ENCODE data around the gene ZDHHC8. TPM values are rescaled to one million over a fixed set of nuclear protein-coding genes. Genes with fewer than 3 reads are reported as not detected.

ZDHHC8 gene
- total and polyA plus RNA-seq, 9 donors, result 13.7 to 52.8 (median 41.5) TPM

DNA sequence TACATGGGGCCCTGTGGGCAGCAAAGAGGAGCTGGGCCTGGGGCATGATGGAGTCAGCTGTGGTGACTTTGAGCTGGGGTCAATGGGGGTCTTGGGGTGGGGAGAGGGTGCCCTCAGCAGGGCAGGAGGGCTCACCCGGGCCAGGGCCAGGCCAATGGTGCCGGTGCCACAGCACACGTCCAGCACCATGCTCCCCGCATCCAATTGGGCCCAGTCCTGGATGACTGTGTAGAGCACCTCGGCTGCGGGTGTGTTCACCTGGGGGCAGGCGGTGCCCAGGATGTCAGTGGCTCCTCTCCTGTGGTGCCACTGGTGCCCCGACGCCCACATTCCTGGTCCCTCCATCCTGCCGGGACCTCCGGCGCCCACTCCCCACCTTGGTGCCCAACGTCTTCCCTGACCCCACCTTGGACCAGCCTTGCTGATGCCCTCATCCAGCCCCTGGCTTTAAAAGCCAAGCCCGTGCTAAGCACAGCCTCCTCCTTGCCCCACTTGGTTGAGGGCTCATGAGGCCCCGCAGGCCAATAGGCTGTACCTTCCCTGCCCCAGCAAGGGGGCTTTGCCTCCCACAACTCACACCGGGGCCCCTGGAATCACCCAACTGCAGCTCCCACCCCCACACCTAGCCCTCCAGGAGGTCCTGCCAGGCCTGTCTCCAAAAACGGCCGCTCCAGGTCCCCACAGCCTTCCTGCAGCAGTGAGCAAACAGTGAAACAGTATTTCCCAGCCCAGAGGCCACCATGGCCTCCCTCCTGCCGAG is 17.9 kb upstream of the ZDHHC8 start:
- Histone ChIP-seq H3K9me3 (replicated peaks; ENCODE audit: control insufficient read depth, low read depth, low read length) (no peaks in the 10 kb centered on the region), H3K4me3 (ENCODE audit: low read length) (no peak overlapping the region), H3K27me3 (ENCODE audit: control insufficient read depth, insufficient read depth, low read length) (no peaks in the 10 kb centered on the region), H3K27ac (ENCODE audit: low read length) (no peak overlapping the region), H3K36me3 (ENCODE audit: control insufficient read depth, insufficient read depth, low read length) (peaks cover 71% of the 10 kb centered on the region), H3K4me1 (ENCODE audit: control insufficient read depth, insufficient read depth, low read length) (peaks cover 43% of the 10 kb centered on the region)
- WGBS (ENCODE audit: insufficient coverage), result 89% methylated on average over 19 of the region's 19 CpGs
- no peak for DNase-seq

GRCh38 chr22:20114506-20115475 is 16.8 kb upstream of the ZDHHC8 start:
- no peaks in the 10 kb centered on the region for H3K27me3 ChIP-seq (ENCODE audit: control insufficient read depth, insufficient read depth, low read length)
- no peaks in the 10 kb centered on the region for H3K9me3 ChIP-seq (replicated peaks; ENCODE audit: control insufficient read depth, low read depth, low read length)
- WGBS (ENCODE audit: insufficient coverage), result 89% methylated on average over 35 of the region's 36 CpGs
- no peak overlapping the region for H3K4me3 ChIP-seq (ENCODE audit: low read length)
- no peak for DNase-seq
- peaks cover 69% of the 10 kb centered on the region for H3K36me3 ChIP-seq (ENCODE audit: control insufficient read depth, insufficient read depth, low read length)
- peaks cover 46% of the 10 kb centered on the region for H3K4me1 ChIP-seq (ENCODE audit: control insufficient read depth, insufficient read depth, low read length)
- peak overlapping the region; percentile 79 for H3K27ac ChIP-seq (ENCODE audit: low read length)

DNA sequence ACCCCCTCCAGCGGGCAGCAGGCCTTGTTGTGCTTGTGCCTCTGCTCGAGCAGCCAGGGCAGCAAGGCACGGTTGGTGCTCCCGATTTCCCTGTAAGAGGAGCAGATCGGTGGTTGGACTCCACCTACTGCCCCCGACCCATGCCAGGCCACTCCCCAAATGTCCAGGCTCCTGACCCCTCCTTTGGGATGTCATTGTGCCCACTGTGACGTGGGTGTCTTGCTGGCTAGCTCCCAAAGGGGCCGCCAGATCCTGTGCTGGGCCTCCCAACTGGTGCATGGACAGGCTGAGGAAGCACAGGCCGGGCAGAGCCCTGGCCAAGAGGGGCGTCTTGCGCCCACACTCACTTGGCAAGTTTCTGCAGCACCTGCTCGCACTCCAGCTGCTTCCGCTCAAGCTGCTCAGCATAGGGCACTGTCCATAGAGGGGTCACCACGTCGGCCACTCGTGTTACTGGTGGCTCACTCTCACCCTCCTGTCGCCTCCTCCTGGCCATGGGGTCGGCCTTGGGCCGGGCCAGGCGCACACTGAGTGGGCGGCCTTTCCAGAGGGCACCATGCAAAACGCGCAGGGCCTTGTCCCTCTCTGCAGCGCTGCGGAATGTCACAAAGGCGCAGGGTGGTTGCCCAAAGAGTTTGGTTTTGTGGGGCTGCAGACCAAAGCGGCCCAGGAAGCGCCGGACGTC is 15.8 kb upstream of the ZDHHC8 start, which contains the start of gene RANBP1:
Gene RANBP1 (plus strand): TSS at position 414 of the 685 bp plus-strand sequence. CDS start 81 bp downstream, at position 495.
- Histone ChIP-seq H3K4me1 (ENCODE audit: control insufficient read depth, insufficient read depth, low read length) (peaks cover 46% of the 10 kb centered on the region), H3K9me3 (replicated peaks; ENCODE audit: control insufficient read depth, low read depth, low read length) (no peaks in the 10 kb centered on the region), H3K27me3 (ENCODE audit: control insufficient read depth, insufficient read depth, low read length) (no peaks in the 10 kb centered on the region), H3K4me3 (ENCODE audit: low read length) (peak within 1 kb of the TSS; percentile 90), H3K36me3 (ENCODE audit: control insufficient read depth, insufficient read depth, low read length) (peaks cover 69% of the 10 kb centered on the region), H3K27ac (ENCODE audit: low read length) (peak within 1 kb of the TSS; percentile 89)
- 62% methylated on average over 29 of the region's 30 CpGs for WGBS (ENCODE audit: insufficient coverage)
- peak; percentile 78 for DNase-seq

DNA sequence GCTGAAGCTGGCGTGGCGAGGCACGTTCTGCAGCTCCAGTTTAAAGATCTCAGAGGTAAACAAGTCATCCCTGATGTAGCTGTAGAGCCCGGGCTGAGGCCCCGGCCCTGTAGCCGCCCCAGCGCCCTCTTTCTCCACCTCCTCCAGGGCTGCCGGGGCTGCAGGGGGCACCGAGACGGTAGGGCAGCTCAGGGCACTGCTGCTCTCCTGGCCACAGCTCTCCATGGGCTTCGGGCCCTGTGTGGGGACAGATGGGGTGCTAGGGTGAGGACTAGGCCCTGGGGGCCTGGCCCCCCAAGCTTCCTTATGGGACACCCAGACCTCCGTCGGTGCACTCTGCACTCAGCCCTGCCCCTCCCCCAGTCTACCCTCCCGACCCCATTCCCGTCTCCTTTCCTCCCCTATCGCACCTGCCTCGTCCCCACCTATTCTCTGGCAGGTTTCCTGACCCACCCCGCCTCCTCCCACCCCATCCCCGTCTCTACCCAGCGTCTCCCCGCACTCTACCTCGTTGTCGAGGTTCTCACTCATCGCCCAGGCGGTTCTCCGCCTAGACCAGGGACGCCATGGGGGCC is 15.1 kb upstream of the ZDHHC8 start:
- Histone ChIP-seq H3K9me3 (replicated peaks; ENCODE audit: control insufficient read depth, low read depth, low read length) (no peaks in the 10 kb centered on the region), H3K27ac (ENCODE audit: low read length) (peak overlapping the region; percentile 89), H3K4me3 (ENCODE audit: low read length) (peak overlapping the region; percentile 90), H3K36me3 (ENCODE audit: control insufficient read depth, insufficient read depth, low read length) (peaks cover 68% of the 10 kb centered on the region), H3K27me3 (ENCODE audit: control insufficient read depth, insufficient read depth, low read length) (no peaks in the 10 kb centered on the region), H3K4me1 (ENCODE audit: control insufficient read depth, insufficient read depth, low read length) (peaks cover 44% of the 10 kb centered on the region)
- WGBS (ENCODE audit: insufficient coverage), result 9% methylated on average over 16 of the region's 27 CpGs
- no peak for DNase-seq

GRCh38 chr22:20116951-20117632 is 14.5 kb upstream of the ZDHHC8 start, which contains the start of gene TRMT2A:
TRMT2A (minus strand) TSS chr22:20117226; CDS start chr22:20116906, 320 bp downstream.
- peaks cover 38% of the 10 kb centered on the region for H3K4me1 ChIP-seq (ENCODE audit: control insufficient read depth, insufficient read depth, low read length)
- H3K4me3 ChIP-seq (ENCODE audit: low read length), result peak within 1 kb of the TSS; percentile 90
- peaks cover 69% of the 10 kb centered on the region for H3K36me3 ChIP-seq (ENCODE audit: control insufficient read depth, insufficient read depth, low read length)

GRCh38 chr22:20117633-20118299 is 13.8 kb upstream of the ZDHHC8 start:
- Histone ChIP-seq H3K27ac (ENCODE audit: low read length) (peak overlapping the region; percentile 72), H3K36me3 (ENCODE audit: control insufficient read depth, insufficient read depth, low read length) (peaks cover 67% of the 10 kb centered on the region), H3K4me3 (ENCODE audit: low read length) (peak overlapping the region; percentile 82), H3K27me3 (ENCODE audit: control insufficient read depth, insufficient read depth, low read length) (no peaks in the 10 kb centered on the region), H3K9me3 (replicated peaks; ENCODE audit: control insufficient read depth, low read depth, low read length) (no peaks in the 10 kb centered on the region), H3K4me1 (ENCODE audit: control insufficient read depth, insufficient read depth, low read length) (peaks cover 34% of the 10 kb centered on the region)
- whole genome bisulfite sequencing (ENCODE audit: insufficient coverage), result under 1% methylated on average over 61 of the region's 66 CpGs
- no peak for DNase-seq

More at GRCh38 chr22:20116951-20117632, 14.5 kb upstream of the ZDHHC8 start, which contains the start of gene TRMT2A:
- Histone ChIP-seq H3K9me3 (replicated peaks; ENCODE audit: control insufficient read depth, low read depth, low read length) (no peaks in the 10 kb centered on the region), H3K27ac (ENCODE audit: low read length) (peak within 1 kb of the TSS; percentile 89), H3K27me3 (ENCODE audit: control insufficient read depth, insufficient read depth, low read length) (no peaks in the 10 kb centered on the region)
- DNase-seq, result peak; percentile 99
- under 1% methylated on average over 87 of the region's 88 CpGs for WGBS (ENCODE audit: insufficient coverage)

GRCh38 chr22:20118300-20119020 is 13.1 kb upstream of the ZDHHC8 start:
- WGBS (ENCODE audit: insufficient coverage), result 25% methylated on average over 3 of the region's 8 CpGs
- no peaks in the 10 kb centered on the region for H3K9me3 ChIP-seq (replicated peaks; ENCODE audit: control insufficient read depth, low read depth, low read length)
- H3K4me1 ChIP-seq (ENCODE audit: control insufficient read depth, insufficient read depth, low read length), result peaks cover 34% of the 10 kb centered on the region
- H3K4me3 ChIP-seq (ENCODE audit: low read length), result peak overlapping the region; percentile 82
- peaks cover 62% of the 10 kb centered on the region for H3K36me3 ChIP-seq (ENCODE audit: control insufficient read depth, insufficient read depth, low read length)
- no peak for DNase-seq
- peak overlapping the region; percentile 72 for H3K27ac ChIP-seq (ENCODE audit: low read length)
- H3K27me3 ChIP-seq (ENCODE audit: control insufficient read depth, insufficient read depth, low read length), result no peaks in the 10 kb centered on the region

- 93% methylated on average over 21 of the region's 22 CpGs for WGBS (ENCODE audit: insufficient coverage)
- H3K27me3 ChIP-seq (ENCODE audit: control insufficient read depth, insufficient read depth, low read length), result no peaks in the 10 kb centered on the region
- no peaks in the 10 kb centered on the region for H3K9me3 ChIP-seq (replicated peaks; ENCODE audit: control insufficient read depth, low read depth, low read length)
- peaks cover 71% of the 10 kb centered on the region for H3K36me3 ChIP-seq (ENCODE audit: control insufficient read depth, insufficient read depth, low read length)
- H3K4me1 ChIP-seq (ENCODE audit: control insufficient read depth, insufficient read depth, low read length), result peaks cover 11% of the 10 kb centered on the region
- no peak for DNase-seq
- no peak overlapping the region for H3K27ac ChIP-seq (ENCODE audit: low read length)
- no peak overlapping the region for H3K4me3 ChIP-seq (ENCODE audit: low read length)
Measured at GRCh38 chr22:20121856-20122415, 9.7 kb upstream of the ZDHHC8 start.
